ENCODE data around the gene SSTR4.

The SSTR4 gene

GRCh38 chr20:23046431-23046830 lies 11.3 kb downstream of the SSTR4 start:
- DNase-seq, result no peak

DNA sequence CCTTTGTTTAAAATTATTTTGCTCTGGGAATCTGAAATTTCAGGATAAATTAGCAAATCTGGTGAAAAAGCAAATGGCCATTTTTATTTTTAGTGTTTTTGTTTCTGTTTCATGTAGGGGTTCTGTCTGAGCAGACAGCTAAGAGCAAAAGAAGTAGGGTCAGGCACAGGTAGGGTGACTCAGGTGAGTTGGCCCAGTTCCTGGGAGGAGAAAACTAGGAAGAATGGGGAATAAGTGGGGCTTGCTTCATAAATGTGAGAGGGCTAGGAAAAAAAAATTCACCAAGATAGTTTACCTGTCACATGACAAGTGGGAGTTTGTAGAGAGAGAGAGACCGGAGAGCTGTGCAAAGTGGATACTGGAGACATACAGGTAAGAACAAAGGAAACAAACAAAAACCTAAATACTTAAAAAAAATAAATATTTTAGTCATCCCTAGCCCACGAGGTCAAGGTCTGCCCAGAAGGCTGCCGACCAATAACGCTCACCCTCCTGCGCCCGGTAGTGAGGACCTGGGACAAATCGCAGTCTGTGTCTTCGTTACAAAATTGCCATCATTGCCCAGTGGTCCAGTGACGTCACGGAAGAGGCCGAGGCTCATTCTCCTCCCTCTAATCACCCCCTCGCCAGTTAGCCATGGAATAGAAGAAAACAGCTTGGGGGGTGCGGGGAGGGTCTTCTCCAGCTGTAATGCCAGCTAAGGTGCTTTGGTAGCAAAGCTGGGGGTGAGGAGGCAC lies 12.1 kb downstream of the SSTR4 start:
- DNase-seq, result no peak

DNA sequence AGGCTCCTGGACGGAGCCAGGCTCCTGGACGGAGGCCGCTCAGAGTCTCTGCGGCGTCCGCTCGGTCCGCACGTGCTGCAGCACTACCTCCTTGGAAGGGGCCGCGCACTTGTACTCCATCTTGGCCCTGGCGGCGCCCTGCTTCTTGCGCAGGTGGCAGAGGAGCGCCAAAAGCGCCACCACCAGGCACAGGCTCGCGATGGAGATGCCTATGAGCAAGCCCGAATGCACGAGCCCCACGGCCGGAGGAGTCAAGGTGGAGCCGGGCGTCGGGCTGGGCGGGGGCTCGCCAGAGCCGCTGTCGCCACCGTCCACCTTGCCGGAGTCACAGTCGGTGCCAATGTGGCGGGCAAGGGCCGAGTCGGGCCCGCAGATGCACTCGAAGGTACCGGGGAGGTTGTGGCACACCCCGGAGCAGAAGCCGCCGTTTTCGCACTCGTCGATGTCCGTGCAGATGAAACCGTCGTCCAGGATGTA lies 12.7 kb downstream of the SSTR4 start:
- DNase-seq, result no peak

GRCh38 chr20:23048283-23049200 lies 13.4 kb downstream of the SSTR4 start:
- no peak for DNase-seq

DNA sequence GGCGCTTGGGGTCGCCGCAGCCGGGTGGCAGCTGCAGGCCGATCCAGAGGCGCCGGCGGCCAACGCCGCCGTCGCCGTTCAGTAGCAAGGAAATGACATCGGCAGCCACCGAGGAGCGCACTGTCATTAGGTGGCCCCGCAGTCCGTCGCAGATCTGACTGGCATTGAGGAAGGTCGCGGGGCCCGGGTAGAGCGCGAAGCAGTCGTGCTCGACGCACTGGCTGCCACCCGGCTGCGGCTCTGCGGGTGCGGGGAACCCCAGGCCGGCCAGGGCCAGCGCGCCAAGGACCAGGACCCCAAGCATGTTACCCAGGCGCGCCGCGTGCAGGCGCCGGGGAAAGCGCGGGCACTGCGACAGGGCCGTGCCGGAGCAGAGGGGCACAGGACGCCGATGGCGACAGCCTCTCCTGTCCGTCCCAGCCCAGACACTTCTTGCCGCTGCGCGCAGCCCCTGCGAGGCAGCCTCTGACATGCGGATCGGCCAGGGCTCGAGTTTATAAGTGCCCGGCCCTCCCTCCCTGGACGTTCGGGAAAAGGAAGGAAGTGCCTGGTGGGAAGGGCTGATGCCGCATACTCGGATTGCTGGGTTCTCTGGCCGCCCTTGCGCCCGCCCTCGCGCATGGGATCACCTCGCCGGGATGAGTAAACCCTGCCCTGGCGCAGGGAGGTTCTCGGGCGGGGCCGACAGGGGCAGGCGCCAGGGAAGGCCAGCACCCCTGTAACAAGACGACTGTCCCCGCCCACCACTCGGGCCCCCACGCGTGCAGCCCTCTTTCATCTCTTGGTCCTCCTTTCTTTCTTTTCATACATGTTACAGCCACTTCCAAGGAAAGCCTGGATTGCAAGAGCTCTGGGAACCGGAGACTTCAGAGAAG lies 14.3 kb downstream of the SSTR4 start, which contains the start of gene THBD:
TSS of gene THBD (minus strand) at position 472 of the 875 bp plus-strand sequence. CDS start at position 304, 168 bp downstream.
- DNase-seq, result no peak

- DNase-seq, result no peak
These were observed 15.1 kb downstream of the SSTR4 start for GRCh38 chr20:23050076-23050838.

- DNase-seq, result no peak
These were observed 15.9 kb downstream of the SSTR4 start for GRCh38 chr20:23050847-23051627.

- DNase-seq, result no peak
These were observed 17.8 kb downstream of the SSTR4 start for GRCh38 chr20:23052904-23053303.

- DNase-seq, result no peak
These were observed 23.1 kb downstream of the SSTR4 start for GRCh38 chr20:23058240-23058639.

DNA sequence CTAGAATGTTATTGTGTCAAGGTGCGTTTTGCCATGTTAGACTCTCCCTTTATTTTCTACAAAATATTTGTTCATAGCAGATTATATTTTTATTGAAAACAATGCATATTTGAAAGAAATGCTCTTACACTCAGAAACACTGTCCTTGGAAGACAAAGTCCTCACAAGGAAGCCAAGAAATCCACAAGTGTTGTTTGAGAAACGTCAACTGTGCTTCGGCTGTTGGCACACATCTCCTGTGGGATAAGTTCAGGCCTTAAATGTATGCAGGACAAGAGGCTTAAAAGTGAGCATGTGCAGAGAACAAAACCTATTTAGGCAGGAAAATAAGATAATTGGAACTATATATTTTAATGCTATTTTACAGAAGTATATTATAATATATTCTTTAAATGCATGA lies 23.9 kb downstream of the SSTR4 start:
- no peak for DNase-seq

DNA sequence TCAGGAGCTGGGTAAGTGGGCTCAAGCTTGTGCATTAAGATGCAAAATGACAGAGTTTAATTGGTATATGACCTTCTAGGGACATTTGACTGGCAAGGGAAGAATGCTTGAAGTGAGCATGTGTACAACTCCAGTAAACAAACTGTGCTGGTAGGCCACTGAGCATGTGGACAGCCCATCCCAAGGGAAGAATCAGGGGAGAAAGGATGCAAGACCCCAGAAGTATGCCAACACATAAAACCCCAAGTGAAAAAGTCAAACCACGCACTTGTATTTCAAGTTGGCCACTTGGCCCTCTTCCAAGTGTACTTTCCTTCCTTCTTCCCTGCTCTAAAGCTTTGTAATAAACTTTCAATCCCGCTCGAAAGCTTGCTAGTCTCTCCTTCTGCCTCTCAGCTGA lies 24.7 kb downstream of the SSTR4 start:
- no peak for DNase-seq

GRCh38 chr20:23060629-23061028 lies 25.5 kb downstream of the SSTR4 start:
- no peak for DNase-seq

GRCh38 chr20:23061262-23061661 lies 26.1 kb downstream of the SSTR4 start:
- DNase-seq, result no peak

- no peak for DNase-seq
These were observed 26.8 kb downstream of the SSTR4 start for GRCh38 chr20:23061734-23062561.

DNA sequence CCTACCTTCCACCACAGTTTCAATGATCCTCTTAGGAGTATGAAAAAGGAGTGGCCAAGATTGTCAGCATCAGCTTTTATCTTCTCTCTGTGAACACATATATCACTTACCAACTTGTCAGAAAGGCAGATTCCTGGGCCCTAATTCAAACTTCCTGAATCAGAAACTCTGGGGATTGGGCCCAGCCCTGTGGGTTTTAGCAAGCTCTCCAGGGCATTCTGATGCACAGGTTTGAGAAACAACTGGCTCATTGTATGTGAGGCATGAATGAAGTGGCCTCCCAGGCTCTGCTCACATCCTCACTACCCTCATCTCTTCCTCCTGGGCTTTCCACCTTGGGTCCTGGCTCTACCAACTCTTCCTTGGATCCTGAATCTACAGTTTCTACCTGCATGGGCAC lies 27.5 kb downstream of the SSTR4 start:
- DNase-seq, result no peak

DNA sequence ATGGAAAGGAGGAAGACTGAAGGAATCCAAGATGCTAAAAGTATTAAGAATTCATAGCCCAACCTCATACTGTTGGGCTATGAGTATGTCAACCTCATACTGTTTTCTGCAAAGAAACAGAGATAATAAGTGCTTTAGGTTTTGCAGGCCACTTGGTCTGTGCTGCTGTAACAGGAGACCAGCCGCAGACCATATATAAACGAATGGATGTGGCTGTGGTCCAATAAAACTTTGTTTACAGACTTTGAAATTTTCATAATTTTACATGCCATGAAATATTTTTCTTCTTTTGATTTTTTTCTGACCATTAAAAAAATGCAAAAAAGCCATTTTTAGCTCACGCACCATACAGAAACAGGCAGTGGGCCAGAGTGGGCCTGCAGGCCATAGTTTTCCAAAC lies 28.1 kb downstream of the SSTR4 start:
- no peak for DNase-seq

- no peak for DNase-seq
These were observed 28.5 kb downstream of the SSTR4 start for GRCh38 chr20:23063581-23063980.

GRCh38 chr20:23065266-23066201 lies 30.4 kb downstream of the SSTR4 start:
- DNase-seq, result no peak

DNA sequence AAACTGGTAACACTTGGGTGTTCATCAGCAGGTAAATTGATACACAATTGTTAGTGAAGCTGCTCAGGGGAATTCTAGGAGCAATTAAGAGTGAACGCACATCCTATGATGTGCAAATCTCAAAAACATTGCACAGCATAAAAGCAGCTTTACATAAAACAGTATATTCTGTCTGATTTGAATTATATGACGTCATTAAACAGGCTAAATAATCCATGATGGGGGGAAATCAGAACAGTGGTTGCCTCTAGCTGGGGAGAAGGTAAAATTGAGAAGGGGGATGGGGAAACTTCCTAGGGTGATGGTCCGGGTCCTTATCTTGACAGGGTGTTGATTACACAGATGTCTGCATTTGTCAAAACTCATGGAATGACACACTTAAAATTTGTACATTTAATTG lies 31.7 kb downstream of the SSTR4 start:
- no peak for DNase-seq

Data from stimulated activated CD4-positive, alpha-beta T cell treated with anti-CD3 and anti-CD28 coated beads, Interleukin-4, amount 100 ng/mL, for 24 hours (primary cell).